HPDE6-E6E7 (cell line): ENCODE measurements around the gene SESN1.
"Not testable (repeated sequence)": the region's sequence is repeated elsewhere in the genome, so short reads cannot be mapped to it uniquely, and the experiment has no call there.

Experiments
- DNase-seq: peaks from one replicate; pipeline ENCODE4 v3.0.0; 2011; ENCODE audit warnings: missing footprints; ENCODE audit errors: extremely low spot score

The SESN1 gene

GRCh38 chr6:109001291-109001894 lies 93.3 kb downstream of the SESN1 start:
- DNase-seq = no peak

DNA sequence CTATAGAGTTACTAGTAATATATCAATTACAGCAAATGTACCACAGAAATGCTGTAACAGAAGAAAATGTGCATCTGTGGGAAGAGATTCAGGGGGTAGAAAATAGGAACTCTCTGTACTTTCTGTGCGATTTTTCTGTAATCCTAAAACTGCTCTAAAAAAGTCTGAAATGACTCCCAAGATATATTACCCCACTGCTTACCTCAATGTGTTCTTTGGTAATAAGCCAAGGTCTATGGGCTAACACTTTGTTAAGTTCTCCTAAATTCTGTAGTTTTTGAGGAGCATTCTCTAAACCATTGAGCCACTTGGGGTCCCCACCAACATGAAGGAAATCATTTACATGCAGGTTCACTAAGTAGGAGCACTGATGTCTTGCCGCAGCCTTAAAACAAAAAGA lies 94.4 kb downstream of the SESN1 start:
- DNase-seq = no peak

- no peak for DNase-seq
Measured at GRCh38 chr6:108999428-108999827, 95.2 kb downstream of the SESN1 start.

GRCh38 chr6:108998485-108998884 lies 96.2 kb downstream of the SESN1 start:
- DNase-seq = no peak

DNA sequence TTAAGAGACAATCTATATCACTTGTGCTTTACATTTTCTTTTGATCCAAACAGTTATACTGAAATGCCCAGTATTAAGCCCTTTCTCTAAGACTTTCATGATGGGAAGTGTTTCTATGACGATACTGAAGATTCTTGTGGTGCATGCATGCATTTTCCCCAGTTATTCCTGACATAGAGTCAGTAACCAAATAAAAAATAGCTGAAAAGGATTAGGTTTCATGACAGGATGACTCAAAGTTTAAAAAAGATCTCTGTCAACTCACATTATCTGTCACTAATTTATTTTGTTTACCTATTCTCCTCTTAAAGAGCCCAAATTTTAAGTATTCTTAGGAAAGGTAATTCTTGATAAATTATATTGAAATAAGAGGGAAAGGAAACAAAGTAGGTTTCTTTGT lies 98.4 kb downstream of the SESN1 start:
- no peak for DNase-seq

- no peak for DNase-seq
Measured at GRCh38 chr6:108995296-108995695, 99.3 kb downstream of the SESN1 start.

DNA sequence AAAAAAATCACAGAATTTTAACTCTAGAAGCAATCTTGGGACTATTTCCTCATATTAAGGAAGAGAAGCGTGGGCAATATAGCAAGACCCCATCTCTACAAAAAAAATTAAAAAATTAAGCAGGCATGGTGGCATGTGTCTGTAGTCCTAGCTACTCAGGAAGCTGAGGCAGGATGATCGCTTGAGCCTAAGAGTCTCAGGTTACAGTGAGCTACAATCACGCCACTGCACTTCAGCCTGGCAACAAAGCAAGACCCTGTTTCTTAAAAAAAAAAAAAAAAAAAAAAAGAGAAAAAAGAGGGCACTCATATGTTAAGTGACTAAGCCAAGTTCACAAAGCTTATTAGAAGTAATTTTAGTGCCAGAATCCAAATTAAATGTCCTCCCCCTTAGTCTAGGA lies 100.8 kb downstream of the SESN1 start:
- no peak for DNase-seq

GRCh38 chr6:108989700-108990099 lies 104.9 kb downstream of the SESN1 start:
- DNase-seq = no peak

DNA sequence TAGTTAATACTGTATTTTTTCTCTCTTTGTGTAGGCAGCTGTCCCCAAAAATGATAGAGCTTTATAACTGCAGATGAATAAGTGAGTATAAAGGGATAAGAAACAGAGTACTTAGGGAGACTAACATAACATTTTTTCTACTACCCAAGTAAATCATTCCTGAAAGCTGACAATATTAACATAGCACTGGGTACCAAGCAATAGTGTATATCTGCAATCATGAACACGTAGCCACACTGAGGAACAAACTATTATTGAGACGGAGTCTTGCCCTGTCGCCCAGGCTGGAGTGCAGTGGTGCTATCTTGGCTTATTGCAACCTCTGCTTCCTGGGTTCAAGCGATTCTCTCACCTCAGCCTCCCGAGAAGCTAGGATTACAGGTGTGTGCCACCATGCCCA lies 105.9 kb downstream of the SESN1 start:
- DNase-seq = no peak

DNA sequence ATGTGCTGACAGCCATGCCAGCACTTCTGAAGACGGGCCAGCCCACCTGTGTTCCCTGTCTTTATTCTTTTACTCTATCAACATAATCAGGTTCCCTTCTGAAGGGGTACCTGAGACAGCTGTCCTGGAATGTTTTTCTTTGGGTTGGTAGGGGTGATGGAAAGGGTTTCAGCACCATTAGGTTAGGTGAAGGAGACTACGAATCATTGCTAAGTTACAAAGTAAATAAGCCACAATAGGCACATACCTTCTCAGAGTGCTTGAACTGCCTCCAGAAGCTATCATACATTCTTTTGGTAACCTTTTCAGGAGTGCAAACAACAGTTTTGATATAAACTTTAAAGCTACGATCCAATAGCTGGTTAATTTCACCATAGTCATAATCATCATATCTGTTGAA lies 106.3 kb downstream of the SESN1 start:
- DNase-seq = no peak

DNA sequence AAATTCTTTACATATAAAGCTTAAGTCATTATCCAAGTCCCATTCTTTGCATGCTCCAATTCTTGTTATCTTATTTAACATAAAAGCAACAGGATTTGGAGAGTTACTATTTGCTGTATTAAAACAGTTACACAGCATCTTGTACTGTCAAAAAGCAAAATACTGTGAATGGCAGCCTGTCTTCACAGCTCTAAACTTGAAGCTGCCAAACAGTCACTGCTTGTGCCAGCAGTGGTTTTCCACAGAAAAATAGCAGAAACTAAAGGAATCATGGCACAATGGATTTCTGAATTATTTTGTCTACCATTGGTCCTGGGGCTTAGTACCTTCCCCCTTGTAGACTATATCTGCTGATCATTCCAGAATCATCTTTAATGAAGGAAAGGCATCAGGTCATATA lies 107.5 kb downstream of the SESN1 start:
- DNase-seq = no peak

GRCh38 chr6:108985301-108985700 lies 109.3 kb downstream of the SESN1 start:
- no peak for DNase-seq

GRCh38 chr6:108983151-108983550 lies 111.5 kb downstream of the SESN1 start:
- no peak for DNase-seq

GRCh38 chr6:108982154-108983113 lies 112.2 kb downstream of the SESN1 start:
- no peak for DNase-seq

DNA sequence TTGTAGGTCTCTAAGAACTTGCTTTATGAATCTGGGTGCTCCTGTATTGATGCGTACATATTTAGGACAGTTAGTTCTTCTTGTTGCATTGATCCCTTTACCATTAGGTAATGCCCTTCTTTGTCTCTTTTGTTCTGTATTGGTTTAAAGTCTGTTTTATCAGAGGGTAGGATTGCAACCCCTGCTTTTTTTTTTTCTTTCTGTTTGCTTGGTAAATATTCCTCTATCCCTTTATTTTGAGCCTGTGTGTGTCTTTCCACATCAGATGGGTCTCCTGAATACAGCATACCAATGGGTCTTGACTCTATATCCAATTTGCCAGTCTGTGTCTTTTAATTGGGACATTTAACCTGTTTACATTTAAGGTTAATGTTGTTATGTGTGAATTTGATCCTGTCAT lies 116.0 kb downstream of the SESN1 start:
- not testable (repeated sequence) for DNase-seq

GRCh38 chr6:108974201-108974600 lies 120.4 kb downstream of the SESN1 start:
- no peak for DNase-seq

DNA sequence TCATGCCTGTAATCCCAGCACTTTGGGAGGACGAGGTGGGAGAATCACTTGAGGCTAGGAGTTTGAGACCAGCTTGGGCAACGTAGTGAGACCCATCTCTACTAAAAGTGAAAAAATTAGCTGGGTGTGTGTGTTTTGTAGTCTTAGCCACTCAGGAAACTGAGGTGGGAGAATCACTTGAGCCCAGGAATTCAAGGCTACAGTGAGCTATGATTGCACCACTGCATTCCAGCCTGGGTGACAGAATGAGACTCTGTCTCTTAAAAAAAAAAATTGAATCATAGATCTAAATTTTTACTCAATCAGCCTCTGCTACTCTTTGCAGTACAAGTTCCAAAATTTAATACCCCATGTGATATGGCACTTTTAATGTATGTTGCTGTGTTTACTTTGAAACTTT lies 124.9 kb downstream of the SESN1 start:
- DNase-seq = no peak

DNA sequence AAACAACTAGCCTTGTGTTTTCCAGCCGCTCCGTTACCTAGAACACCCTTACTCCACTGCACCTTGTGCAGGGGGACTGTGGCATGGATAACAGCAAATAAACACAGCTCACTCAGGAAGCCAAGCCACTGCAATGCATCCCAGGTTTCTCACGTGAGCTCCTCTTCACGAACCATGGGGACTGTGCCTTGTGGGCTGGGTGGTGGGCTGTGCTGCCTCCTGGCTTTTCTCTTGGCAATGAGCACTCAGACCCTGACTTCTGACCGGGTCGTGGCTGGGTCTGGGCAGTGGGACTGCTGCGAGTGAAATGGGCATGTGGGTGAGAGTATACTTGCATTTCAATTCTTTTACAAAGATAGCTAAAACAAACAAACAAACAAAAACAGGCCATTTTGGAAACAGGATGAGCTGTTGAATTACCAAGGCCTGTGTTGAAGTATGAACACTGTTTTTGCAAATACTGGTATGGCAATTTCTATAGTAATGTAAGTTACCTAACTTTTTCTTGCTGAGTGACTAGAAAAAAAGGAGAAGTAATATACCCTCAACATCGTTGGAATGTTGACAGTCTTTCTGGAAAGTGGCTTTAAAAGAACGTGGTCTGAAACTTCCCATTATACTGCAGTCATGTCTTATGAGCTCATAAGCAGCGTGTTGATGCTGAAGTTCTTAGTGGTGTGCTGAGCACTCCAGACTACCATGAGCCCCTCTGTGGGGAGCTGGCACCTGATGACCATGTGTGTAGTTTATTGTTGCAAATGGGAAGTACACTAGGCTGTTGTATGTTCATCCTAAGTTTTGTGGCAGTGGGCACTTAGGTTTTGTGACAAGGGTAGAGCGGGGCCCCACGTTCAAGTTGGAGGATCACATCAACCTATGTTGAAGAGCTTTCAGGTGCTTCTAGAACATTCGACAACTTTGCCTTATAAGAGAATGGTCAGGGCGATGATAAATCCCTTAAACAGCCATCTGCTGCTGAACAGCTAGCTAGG lies 126.0 kb downstream of the SESN1 start:
- no peak for DNase-seq

DNA sequence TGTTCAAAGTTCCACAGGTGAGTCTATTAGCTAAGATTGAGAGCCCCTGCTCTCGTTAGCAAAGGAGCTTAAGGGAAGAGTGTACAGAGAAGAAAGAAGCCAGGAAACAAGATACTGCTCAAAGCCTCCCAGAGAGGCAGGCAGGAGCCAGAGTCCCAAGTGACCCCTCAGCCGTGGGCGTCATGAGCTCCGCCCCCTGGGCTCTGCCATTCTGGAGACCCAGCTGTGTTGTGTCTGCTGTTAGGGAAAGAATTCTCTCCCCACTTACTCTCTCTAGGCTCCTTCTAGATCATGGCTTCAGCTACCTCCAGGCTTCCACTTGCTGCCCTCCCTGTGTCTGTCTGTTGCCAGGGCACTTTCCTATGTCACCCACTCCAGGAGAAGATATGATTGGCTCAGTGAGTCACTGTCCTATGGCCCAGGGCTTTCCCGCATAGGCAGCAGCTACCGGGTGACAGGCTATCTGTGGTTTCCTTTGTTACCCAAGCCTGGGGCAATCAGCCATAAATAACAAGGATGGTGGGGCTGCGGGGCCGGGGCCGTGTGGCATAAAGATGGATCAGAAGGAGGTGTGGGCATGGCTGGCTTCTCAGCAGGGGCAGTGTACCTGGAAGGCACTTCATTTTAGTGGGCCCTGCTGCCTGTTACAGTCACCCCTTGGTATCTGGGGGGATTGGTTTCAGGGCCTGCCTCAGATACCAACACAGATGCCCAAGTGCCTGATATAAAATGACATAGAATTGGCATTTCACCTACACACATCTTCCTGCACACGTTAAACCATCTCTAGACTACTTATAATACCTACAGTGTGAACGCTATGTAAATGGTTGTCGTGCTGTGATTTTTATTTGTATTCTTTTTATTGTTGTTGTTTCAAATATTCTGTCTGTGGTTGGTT lies 127.5 kb downstream of the SESN1 start:
- DNase-seq = peak; percentile 16

DNA sequence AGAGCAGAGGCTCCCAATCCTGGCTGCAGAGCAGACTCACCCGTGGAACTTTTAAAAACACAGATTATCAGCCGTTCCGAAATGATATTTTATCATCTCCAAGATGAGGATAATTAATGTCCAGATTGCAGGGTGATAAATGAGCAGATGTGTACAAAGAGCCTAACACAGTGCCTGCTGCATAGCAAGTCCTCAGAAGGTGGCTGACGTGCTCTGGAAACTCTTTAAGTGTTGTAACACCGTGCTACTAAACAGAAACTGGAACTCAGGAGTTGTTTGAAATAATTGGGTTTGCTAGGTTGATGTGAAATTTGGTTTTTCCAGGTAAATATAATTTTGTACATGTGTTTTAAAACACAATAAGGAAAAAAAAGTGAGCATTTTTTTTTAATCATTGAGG lies 128.4 kb downstream of the SESN1 start:
- no peak for DNase-seq

- DNase-seq = no peak
Measured at GRCh38 chr6:108961985-108962384, 132.7 kb downstream of the SESN1 start.
